ENCODE results near the gene KCNIP3. TPM values are rescaled to one million over a fixed set of nuclear protein-coding genes. Genes with fewer than 3 reads are reported as not detected.

The KCNIP3 gene
- polyA plus RNA-seq, 1 of the 3 experiments (the other 2 are of a cell fraction) = 0.97 TPM

- Histone ChIP-seq H3K4me3 (ENCODE audit: low read depth in 2 of 2, low read length in 1 of 2) (no peak overlapping the region), H3K4me2 (no peak overlapping the region), H3K36me3 (replicated peaks in 1 of 2; ENCODE audit: control insufficient read depth in 1 of 2, insufficient read depth in 2 of 2, low read length in 1 of 2) (no peaks in the 10 kb centered on the region), H3K27ac (ENCODE audit: low read depth in 2 of 2, low read length in 1 of 2) (no peak overlapping the region), H3K79me2 (ENCODE audit: insufficient read depth) (no peaks in the 10 kb centered on the region), H3K9me2 (no peaks in the 10 kb centered on the region), H2AFZ (ENCODE audit: low read depth) (no peak overlapping the region), H3F3A (replicated peaks; ENCODE audit: insufficient read depth) (no peaks in the 10 kb centered on the region), H3K9ac (no peak overlapping the region), H3K27me3 (ENCODE audit: insufficient read depth) (no peaks in the 10 kb centered on the region), H3K4me1 (ENCODE audit: control insufficient read depth in 1 of 2, insufficient read depth in 2 of 2, low read depth in 1 of 2, low read length in 1 of 2) (no peaks in the 10 kb centered on the region), H4K20me1 (ENCODE audit: insufficient read depth) (no peaks in the 10 kb centered on the region), H3K9me3 (no peaks in the 10 kb centered on the region)
- CTCF ChIA-PET = interaction anchor here (1.7 kb wide), 1 partner anchor 56 kb away, joined by 7 read pairs; no protein-coding TSS in a partner anchor
- no peak for DNase-seq
- no peak for TF ChIP-seq YY1 (IDR thresholded peaks at IDR 0.05; ENCODE audit: low read depth)
- TF ChIP-seq ELF1 (IDR thresholded peaks at IDR 0.05) = no peak
- TF ChIP-seq MXI1 (IDR thresholded peaks at IDR 0.05; ENCODE audit: low read depth, low read length) = no peak
- no peak for TF ChIP-seq TCF12 (IDR thresholded peaks at IDR 0.05)
- no peak for TF ChIP-seq SMC3 (IDR thresholded peaks at IDR 0.05; ENCODE audit: low read depth, low read length)
- TF ChIP-seq, protein P1, sequence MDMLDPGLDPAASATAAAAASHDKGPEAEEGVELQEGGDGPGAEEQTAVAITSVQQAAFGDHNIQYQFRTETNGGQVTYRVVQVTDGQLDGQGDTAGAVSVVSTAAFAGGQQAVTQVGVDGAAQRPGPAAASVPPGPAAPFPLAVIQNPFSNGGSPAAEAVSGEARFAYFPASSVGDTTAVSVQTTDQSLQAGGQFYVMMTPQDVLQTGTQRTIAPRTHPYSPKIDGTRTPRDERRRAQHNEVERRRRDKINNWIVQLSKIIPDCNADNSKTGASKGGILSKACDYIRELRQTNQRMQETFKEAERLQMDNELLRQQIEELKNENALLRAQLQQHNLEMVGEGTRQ (IDR thresholded peaks at IDR 0.05; ENCODE audit: borderline replicate concordance, low read depth, low read length) = no peak
- 100% methylated on average over 1 of the region's 8 CpGs for WGBS (ENCODE audit: low lambda C conversion rate)
- POLR2A ChIA-PET = no interaction called here
Measured at GRCh38 chr2:95287336-95287735, 9.8 kb upstream of the KCNIP3 start.

GRCh38 chr2:95287806-95288205 is 9.3 kb upstream of the KCNIP3 start:
- Histone ChIP-seq H3K4me2 (no peak overlapping the region), H3K27me3 (ENCODE audit: insufficient read depth) (no peaks in the 10 kb centered on the region), H3F3A (replicated peaks; ENCODE audit: insufficient read depth) (no peaks in the 10 kb centered on the region), H3K9me3 (no peaks in the 10 kb centered on the region), H2AFZ (ENCODE audit: low read depth) (no peak overlapping the region), H3K36me3 (replicated peaks in 1 of 2; ENCODE audit: control insufficient read depth in 1 of 2, insufficient read depth in 2 of 2, low read length in 1 of 2) (no peaks in the 10 kb centered on the region), H3K9ac (no peak overlapping the region), H3K4me1 (ENCODE audit: control insufficient read depth in 1 of 2, insufficient read depth in 2 of 2, low read depth in 1 of 2, low read length in 1 of 2) (no peaks in the 10 kb centered on the region), H3K4me3 (ENCODE audit: low read depth in 2 of 2, low read length in 1 of 2) (no peak overlapping the region), H3K79me2 (ENCODE audit: insufficient read depth) (no peaks in the 10 kb centered on the region), H3K27ac (ENCODE audit: low read depth in 2 of 2, low read length in 1 of 2) (no peak overlapping the region), H3K9me2 (no peaks in the 10 kb centered on the region), H4K20me1 (ENCODE audit: insufficient read depth) (no peaks in the 10 kb centered on the region)
- WGBS (ENCODE audit: low lambda C conversion rate) = 76% methylated on average over 3 of the region's 5 CpGs
- no peak for DNase-seq
- ChIA-PET POLR2A (no interaction called here), CTCF (interaction anchor here (1.7 kb wide), 1 partner anchor 56 kb away, joined by 7 read pairs; no protein-coding TSS in a partner anchor)
- no peak for TF ChIP-seq FOXM1 (IDR thresholded peaks at IDR 0.05; ENCODE audit: low read depth)
- no peak for TF ChIP-seq SIN3A (IDR thresholded peaks at IDR 0.05; ENCODE audit: borderline replicate concordance, low read depth, low read length)
- TF ChIP-seq MAX (IDR thresholded peaks at IDR 0.05; ENCODE audit: low read depth) = no peak
- TF ChIP-seq FOSL2 (IDR thresholded peaks at IDR 0.05; ENCODE audit: borderline replicate concordance, low read depth) = no peak
- no peak for TF ChIP-seq CTCF (IDR thresholded peaks at IDR 0.05)
- TF ChIP-seq SMC3 (IDR thresholded peaks at IDR 0.05; ENCODE audit: low read depth, low read length) = no peak
- TF ChIP-seq YY1 (IDR thresholded peaks at IDR 0.05; ENCODE audit: low read depth) = no peak
- no peak for TF ChIP-seq TEAD4 (IDR thresholded peaks at IDR 0.05; ENCODE audit: borderline replicate concordance, insufficient read depth)
